Testis (tissue), 2 donors: ENCODE results near the gene CELF4.

ENCODE experiments used
- CTCF ChIP-seq, 3 experiments: fragments of 450-650 bp in 2 of 3; fragments of 200-600 bp in 1 of 3; sonication (generic) in 1 of 3; IDR thresholded peaks; one replicate each; pipeline ENCODE4 v1.5.1; 2016 to 2019; ENCODE audit warnings: antibody characterized with exemption in 3 of 3, mild to moderate bottlenecking in 2 of 3, moderate library complexity in 1 of 3
- POLR2A ChIP-seq: fragments of 450-650 bp; IDR thresholded peaks from one replicate; pipeline ENCODE4 v1.6.1; 2017; ENCODE audit warnings: antibody characterized with exemption, mild to moderate bottlenecking, moderate library complexity

- TF ChIP-seq CTCF (IDR thresholded peaks at IDR 0.05) (no peak), POLR2A (no peak)
Observed at GRCh38 chr18:37199741-37200140, 365.9 kb downstream of the CELF4 start.
